NB4 (cell line): ENCODE results near the gene RHBDD2.

Source experiments
- CTCF ChIP-seq: IDR thresholded peaks from one replicate; pipeline ENCODE4 v1.5.1; 2012; ENCODE audit warnings: low read depth, low read length
- MAX ChIP-seq: IDR thresholded peaks from 2 replicates; pipeline ENCODE4 v1.6.1; 2011; ENCODE audit warnings: low read depth, low read length
- POLR2A ChIP-seq: IDR thresholded peaks from 2 replicates; pipeline ENCODE4 v1.6.1; 2011; ENCODE audit warnings: mild to moderate bottlenecking; ENCODE audit not compliant: insufficient read length; ENCODE audit errors: extremely low read depth

- TF ChIP-seq POLR2A (no peak), CTCF (no peak), MAX (no peak)
Measured at GRCh38 chr7:75913437-75913836, 34.6 kb downstream of the RHBDD2 start.
